VCaP (cell line): Measurements from ENCODE around the gene HOXB13.

Source experiments
- H3K27ac ChIP-seq: fragments of 450-650 bp; 2 replicates; pipeline ENCODE4 v1.5.1; 2017
- TF ChIP-seq, protein P1 (sequence below): fragments of 450-650 bp; conservative IDR thresholded peaks from 2 replicates; pipeline ENCODE4 v1.5.1; 2017; ENCODE audit warnings: mild to moderate bottlenecking, moderate library complexity

Gene HOXB13

DNA sequence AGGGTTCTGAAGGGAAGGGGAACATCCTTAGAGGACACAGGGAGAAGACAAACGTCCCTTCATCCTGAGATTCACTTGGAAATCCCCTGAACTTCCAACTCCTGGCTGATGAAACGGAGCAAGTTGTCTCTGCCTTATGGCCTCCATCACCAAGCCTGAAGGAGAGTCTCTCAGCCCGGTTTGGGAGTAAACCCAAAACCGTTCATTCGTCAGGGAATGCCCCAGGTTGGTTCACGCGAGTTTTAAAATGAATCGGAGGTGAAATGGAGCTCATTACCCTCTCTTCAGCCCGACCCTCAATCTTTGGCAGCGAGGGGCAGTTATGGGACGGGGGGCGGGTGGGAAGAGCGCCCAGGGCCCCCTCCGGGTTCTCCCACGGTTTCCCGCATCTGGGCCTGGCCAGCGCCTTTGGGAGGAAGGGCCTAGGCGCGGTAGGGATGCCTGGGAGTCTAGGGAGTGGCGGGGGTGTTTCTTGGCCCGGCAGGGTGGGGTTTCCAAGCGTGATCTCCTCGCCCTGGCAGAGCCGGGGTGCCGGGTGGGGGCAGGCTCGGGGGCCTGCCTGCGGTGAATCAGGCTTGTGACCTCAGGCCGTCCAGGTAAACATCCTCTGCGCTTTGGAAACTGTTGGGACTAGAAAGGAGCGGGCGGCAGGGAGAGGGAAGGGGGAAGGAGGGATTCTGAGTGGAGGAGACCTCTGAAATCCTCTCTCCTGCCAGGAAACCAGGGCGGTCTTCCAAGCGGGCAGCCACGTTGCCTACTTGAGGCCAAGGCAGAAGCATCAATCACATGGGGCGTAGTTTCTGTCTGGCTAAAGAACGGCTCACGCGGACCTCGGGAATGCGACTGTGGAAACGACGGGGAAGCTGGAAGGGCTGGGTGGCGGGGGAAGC, 24.1 kb upstream of the HOXB13 start:
- TF ChIP-seq, protein P1, sequence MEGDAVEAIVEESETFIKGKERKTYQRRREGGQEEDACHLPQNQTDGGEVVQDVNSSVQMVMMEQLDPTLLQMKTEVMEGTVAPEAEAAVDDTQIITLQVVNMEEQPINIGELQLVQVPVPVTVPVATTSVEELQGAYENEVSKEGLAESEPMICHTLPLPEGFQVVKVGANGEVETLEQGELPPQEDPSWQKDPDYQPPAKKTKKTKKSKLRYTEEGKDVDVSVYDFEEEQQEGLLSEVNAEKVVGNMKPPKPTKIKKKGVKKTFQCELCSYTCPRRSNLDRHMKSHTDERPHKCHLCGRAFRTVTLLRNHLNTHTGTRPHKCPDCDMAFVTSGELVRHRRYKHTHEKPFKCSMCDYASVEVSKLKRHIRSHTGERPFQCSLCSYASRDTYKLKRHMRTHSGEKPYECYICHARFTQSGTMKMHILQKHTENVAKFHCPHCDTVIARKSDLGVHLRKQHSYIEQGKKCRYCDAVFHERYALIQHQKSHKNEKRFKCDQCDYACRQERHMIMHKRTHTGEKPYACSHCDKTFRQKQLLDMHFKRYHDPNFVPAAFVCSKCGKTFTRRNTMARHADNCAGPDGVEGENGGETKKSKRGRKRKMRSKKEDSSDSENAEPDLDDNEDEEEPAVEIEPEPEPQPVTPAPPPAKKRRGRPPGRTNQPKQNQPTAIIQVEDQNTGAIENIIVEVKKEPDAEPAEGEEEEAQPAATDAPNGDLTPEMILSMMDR, result no peak

DNA sequence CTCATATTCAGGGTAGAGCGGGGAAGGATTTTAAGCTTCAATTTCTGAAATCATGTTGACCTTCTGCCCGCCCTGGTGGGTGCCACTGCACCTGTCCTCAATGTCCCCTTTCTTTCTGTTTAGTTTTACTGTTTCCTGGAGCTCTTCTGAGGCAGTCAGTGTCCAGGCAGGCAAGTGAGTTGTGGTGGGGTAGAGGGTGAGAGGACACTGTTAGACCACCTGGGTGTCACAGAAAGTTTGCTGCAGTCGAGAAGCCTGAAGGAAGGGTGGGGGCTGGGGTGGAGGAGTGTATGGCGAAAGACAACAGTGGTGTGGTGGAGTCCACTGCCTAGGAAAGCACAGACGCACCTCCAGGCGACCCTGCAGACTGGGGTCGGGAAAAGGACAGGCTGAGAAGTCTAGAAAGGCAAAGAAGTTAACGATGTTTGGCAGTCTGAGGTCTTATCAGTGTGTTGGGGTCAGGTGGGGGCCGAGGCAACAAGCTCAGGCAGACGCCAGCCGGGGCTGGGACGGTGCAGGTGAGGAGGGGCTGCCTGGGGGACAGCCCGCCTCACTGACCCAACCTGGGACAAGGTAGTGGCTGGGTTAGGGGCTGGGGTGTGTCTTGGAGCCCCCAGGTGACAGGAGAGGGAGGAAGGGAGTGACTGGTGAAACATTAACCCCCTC, 23.3 kb upstream of the HOXB13 start:
- peak overlapping the region; percentile 100 for H3K27ac ChIP-seq

More for the DNA sequence above, 24.1 kb upstream of the HOXB13 start:
- peak overlapping the region; percentile 100 for H3K27ac ChIP-seq

DNA sequence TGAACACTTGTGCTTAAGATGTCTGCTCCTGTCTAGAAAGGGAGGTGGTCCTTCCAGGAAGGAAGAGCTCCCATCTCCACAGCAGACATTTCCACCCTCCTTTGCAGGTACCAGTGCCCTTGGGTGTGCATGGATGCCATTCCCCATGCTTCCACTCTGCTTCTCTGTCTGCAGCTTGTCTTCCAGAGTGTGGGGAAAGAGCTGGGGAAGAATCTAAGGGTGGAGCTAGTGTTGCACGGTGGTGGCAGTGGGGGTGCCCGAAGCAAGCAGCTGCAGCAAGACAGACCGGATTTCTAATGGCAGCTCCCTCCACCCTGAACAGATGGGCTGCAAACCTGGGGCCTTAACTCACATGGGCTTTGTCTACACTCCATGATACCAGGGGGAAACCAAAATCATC, 22.6 kb upstream of the HOXB13 start:
- peak overlapping the region; percentile 100 for H3K27ac ChIP-seq
- TF ChIP-seq, protein P1, result peak; percentile 27; the same call in 1 of the 2 replicates

More for the DNA sequence above, 23.3 kb upstream of the HOXB13 start:
- TF ChIP-seq, protein P1, result no peak

DNA sequence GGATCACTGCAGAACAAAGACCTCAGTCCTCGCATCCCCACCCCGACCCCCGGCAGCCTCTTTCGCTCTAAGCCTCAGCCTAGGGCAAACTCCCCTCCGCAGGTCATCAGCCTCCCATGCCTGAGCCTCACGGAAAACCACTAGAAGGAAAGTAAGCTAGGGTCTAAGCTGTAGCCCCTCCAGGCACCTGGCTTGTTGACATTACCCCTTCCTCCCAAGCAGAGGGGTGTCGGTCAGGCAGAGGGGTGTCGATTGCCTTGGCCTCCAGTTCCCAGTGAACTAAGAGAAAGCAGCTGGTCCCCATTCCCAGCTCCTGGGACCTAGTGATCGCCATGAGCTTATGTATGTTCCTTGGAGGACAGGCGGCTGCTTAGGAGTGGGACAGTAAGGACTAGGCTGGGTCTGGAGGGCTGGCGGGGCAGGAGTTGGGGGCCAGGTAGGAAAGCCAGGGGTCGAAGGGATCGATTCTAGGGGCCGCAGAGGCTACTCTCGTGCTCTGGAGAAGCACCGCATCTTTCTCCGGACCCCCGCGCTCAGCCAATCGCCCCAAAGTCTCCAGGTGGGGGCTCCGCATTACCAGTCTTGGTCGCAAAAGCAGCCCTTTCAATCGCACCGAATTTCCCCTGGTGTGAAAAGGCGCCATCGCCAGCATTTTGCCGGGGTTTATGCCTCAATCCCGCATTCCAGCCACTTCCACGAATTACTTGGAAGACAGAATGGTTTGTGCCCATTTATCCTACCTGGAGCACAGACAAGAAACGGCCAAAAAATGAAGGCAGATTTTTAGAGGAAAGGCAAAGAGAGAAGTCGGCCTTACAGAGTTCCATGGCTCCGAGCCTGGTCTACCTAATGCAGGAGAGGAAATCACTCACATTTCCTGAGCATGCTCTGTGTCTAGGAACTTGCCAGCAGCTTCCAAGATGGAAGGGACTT, 21.3 kb upstream of the HOXB13 start:
- peak overlapping the region; percentile 100 for H3K27ac ChIP-seq
- TF ChIP-seq, protein P1, result no peak

DNA sequence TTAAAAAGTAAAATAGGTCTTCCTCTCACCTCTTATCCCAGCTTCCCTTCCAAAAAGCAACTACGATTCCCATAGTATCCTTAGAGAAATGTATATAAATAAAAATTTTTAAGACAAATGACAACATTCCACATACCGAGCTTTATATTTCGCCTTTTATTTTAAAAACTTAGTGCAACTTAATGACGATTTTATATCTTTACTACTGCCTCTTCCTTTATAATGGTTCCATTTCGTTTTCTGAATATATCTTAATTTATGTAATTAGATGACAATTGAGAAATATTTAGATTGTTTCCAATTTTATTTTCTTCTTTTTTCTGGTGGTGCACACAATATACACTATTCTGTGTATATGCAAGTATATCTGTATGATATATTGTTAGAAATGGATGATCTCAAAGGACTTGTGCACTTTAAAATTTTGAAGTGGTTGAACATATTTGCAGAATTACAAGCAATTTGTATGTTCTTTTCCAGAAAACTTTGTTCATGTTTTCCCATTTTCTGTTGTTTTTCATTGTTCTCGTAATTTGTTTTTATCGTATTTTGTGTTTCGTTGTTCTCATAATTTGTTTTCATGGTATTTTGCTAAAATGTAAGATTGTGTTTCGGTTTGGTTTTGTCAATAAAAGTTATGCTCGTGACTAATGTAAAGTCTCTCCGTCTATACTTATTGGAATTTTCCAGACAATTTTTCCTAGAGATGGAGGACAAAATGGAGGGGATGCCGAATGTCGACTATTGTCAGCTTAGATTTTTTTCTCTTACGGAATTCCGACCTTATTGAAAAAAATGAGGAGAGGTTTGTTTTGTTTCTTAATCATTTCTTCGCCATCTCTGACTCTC, 20.4 kb upstream of the HOXB13 start:
- H3K27ac ChIP-seq, result peak overlapping the region; percentile 100
- TF ChIP-seq, protein P1, result no peak

DNA sequence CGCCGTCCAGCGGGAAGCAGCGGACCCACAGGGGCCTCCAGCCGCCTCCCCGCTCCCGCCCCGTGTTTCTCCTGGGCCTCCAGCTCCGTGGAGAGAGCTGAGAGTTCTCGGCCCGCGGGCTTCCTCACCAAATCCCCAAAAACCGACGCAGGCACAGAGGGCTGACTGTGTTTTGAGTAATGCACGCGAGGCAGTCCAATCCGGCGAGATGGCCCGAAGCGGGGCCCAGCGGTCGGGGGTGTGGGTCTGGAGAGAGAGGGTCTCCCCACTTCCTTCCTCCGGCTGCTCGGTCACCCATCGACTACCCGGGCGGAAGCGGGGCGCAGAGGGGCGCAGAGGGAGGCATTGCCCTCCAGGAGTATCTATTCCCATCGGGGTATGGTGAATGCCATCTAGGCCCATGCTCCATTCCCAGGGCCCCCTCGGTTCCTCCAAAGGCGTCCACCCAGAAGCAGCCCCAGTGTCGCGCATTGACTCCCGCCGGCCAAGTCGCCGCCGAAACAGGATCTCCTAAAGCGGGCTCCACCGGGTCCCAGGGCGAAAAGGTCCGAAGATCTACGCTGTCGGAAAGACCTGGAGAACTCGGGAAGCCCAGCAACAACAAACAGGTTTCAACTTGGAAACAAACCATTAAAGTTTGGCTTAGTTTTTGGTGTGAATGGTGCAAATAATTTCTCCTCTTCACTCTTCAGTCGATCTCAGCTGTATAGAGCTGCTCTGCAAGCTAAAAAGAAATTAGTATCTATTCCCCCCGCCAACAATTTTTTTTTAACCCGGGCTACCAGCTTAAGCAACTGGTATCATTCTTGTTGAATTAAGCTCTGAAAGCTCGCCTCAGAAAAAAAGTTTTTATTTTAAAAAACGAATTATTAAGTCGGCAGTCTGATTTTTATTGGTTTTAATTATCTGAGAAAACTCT, 19.2 kb upstream of the HOXB13 start:
- peak overlapping the region; percentile 100 for H3K27ac ChIP-seq
- TF ChIP-seq, protein P1, result no peak
